Measurements from ENCODE around the gene RSBN1. TPM values are rescaled to one million over a fixed set of nuclear protein-coding genes. Genes with fewer than 3 reads are reported as not detected.

The RSBN1 gene
- total RNA-seq, 1 experiment from 2014 or later: 15.5 TPM

GRCh38 chr1:113759333-113760101, 52.8 kb downstream of the RSBN1 start, which contains the start of gene PHTF1:
TSS of gene PHTF1 (minus strand) at chr1:113759486. CDS start at chr1:113758703, 783 bp downstream.
- Mint-ChIP-seq H3K4me1 (peaks cover 36% of the 10 kb centered on the region), H3K9me3 (no peaks in the 10 kb centered on the region), H3K36me3 (peaks cover 14% of the 10 kb centered on the region), H3K4me3 (peak within 1 kb of the TSS; percentile 92), H3K27me3 (ENCODE audit: low read depth) (no peaks in the 10 kb centered on the region; the same call in 1 of the 2 replicates), H3K27ac (peak within 1 kb of the TSS; percentile 99)
- DNase-seq (ENCODE audit: low spot score): peak; percentile 87
- POLR2A ChIA-PET: interaction anchor here (0.5 to 2.4 kb wide), 3 partner anchors 52 to 1045 kb away, joined by 3 to 19 read pairs (median 3); partner anchors contain the start of gene RSBN1
- CTCF ChIA-PET: interaction anchor here (0.7 to 1.3 kb wide), 8 partner anchors 10 to 787 kb away, joined by 3 to 6 read pairs (median 4); partner anchors contain the start of gene RSBN1
- peak; percentile 90 for ATAC-seq
- TF ChIP-seq ZNF416 (CRISPR knock-in tag; IDR thresholded peaks at IDR 0.05) (no peak), HMGA2 (CRISPR knock-in tag; IDR thresholded peaks at IDR 0.05) (no peak), EMX1 (CRISPR knock-in tag; IDR thresholded peaks at IDR 0.05) (no peak), ATF3 (CRISPR knock-in tag; conservative IDR thresholded peaks at IDR 0.05) (no peak), ZNF232 (CRISPR knock-in tag; IDR thresholded peaks at IDR 0.05) (no peak), E2F4 (CRISPR knock-in tag; IDR thresholded peaks at IDR 0.05; ENCODE audit: borderline replicate concordance, low read depth) (no peak), RELA (CRISPR knock-in tag; IDR thresholded peaks at IDR 0.05; ENCODE audit: borderline replicate concordance) (0 out of 2 replicates have a peak, but pooled peaks have one; percentile 36), ETV6 (CRISPR knock-in tag; IDR thresholded peaks at IDR 0.05) (no peak), ZNF281 (CRISPR knock-in tag; IDR thresholded peaks at IDR 0.05) (no peak), ZNF512 (CRISPR knock-in tag; IDR thresholded peaks at IDR 0.05; ENCODE audit: borderline replicate concordance) (no peak), GABPB1 (CRISPR knock-in tag; IDR thresholded peaks at IDR 0.05) (0 out of 2 replicates have a peak, but pooled peaks have one; percentile 18), ARID4B (CRISPR knock-in tag; IDR thresholded peaks at IDR 0.05; ENCODE audit: borderline replicate concordance) (no peak), FOXK1 (CRISPR knock-in tag; IDR thresholded peaks at IDR 0.05) (0 out of 2 replicates have a peak, but pooled peaks have one; percentile 24), JAZF1 (CRISPR knock-in tag; IDR thresholded peaks at IDR 0.05) (no peak), MXD4 (CRISPR knock-in tag; IDR thresholded peaks at IDR 0.05; ENCODE audit: borderline replicate concordance) (no peak), PREB (CRISPR knock-in tag; IDR thresholded peaks at IDR 0.05; ENCODE audit: borderline replicate concordance) (no peak), SMAD3 (CRISPR knock-in tag; IDR thresholded peaks at IDR 0.05; ENCODE audit: borderline replicate concordance) (peak; percentile 64; the same call in 1 of the 2 replicates), STAT6 (CRISPR knock-in tag; conservative IDR thresholded peaks at IDR 0.05; ENCODE audit: low read depth) (no peak)
